C4-2B (cell line): ENCODE results near the gene GAL.
"Not testable (repeated sequence)": the region's sequence is repeated elsewhere in the genome, so short reads cannot be mapped to it uniquely, and the experiment has no call there.

Source experiments
- ZFX ChIP-seq: fragments of 450-650 bp; IDR thresholded peaks from 2 replicates; pipeline ENCODE4 v1.6.1; 2017
- TF ChIP-seq, protein P1 (sequence below): fragments of 450-650 bp; conservative IDR thresholded peaks from 2 replicates; pipeline ENCODE4 v1.5.1; 2017; ENCODE audit warnings: mild to moderate bottlenecking

GRCh38 chr11:68635172-68635571, 49.2 kb upstream of the GAL start:
- TF ChIP-seq, protein P1, sequence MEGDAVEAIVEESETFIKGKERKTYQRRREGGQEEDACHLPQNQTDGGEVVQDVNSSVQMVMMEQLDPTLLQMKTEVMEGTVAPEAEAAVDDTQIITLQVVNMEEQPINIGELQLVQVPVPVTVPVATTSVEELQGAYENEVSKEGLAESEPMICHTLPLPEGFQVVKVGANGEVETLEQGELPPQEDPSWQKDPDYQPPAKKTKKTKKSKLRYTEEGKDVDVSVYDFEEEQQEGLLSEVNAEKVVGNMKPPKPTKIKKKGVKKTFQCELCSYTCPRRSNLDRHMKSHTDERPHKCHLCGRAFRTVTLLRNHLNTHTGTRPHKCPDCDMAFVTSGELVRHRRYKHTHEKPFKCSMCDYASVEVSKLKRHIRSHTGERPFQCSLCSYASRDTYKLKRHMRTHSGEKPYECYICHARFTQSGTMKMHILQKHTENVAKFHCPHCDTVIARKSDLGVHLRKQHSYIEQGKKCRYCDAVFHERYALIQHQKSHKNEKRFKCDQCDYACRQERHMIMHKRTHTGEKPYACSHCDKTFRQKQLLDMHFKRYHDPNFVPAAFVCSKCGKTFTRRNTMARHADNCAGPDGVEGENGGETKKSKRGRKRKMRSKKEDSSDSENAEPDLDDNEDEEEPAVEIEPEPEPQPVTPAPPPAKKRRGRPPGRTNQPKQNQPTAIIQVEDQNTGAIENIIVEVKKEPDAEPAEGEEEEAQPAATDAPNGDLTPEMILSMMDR: not testable (repeated sequence)
- TF ChIP-seq ZFX: not testable (repeated sequence)
